GM23248 (cell line): ENCODE data around the gene MPZL1.

Experiments
- EZH2 ChIP-seq: fragments of 200-600 bp; sonication (generic); IDR thresholded peaks from 2 replicates; pipeline ENCODE4 v1.6.1; 2018; ENCODE audit warnings: antibody characterized with exemption, mild to moderate bottlenecking; ENCODE audit not compliant: insufficient read depth, poor library complexity, severe bottlenecking
- EZH2phosphoT487 ChIP-seq: fragments of 200-600 bp; sonication (generic); IDR thresholded peaks from 2 replicates; pipeline ENCODE4 v1.6.1; 2018; ENCODE audit warnings: antibody characterized with exemption, moderate library complexity, mild to moderate bottlenecking, low read depth; ENCODE audit not compliant: insufficient read depth

- TF ChIP-seq EZH2 (no peak), EZH2phosphoT487 (no peak)
Observed at GRCh38 chr1:167781558-167781957, 59.8 kb downstream of the MPZL1 start.
